COLO829 (cell line): Measurements from ENCODE around the gene OR6J1.
A peak's percentile ranks its signal among the peaks of the same experiment; 100 is the strongest.
"Not testable (repeated sequence)": the region's sequence is repeated elsewhere in the genome, so short reads cannot be mapped to it uniquely, and the experiment has no call there.

Source experiments
- DNase-seq: peaks from one replicate; pipeline ENCODE4 v3.0.0; 2012; ENCODE audit warnings: low spot score

OR6J1 gene

DNA sequence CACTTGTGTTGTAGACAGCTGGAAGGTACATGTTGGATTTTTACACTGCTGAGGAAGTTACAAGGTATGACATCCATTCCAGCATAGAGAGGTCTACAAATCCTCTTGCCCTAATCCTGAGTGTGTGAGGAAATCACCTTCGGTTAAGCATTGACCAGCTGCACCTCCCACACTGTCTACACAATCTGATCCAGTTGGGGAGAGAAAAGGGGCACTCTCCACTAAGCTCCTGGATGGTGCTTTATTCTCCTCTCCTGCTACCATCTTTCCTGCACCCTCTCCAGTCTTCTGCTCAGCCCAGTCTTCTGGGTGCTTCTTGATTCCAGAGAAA lies at the start of gene OR6J1:
Gene OR6J1, minus strand, starts transcription at position 48 of the 331 bp plus-strand sequence. CDS start 9,541 bp downstream, outside the sequence.
- no peak for DNase-seq

- DNase-seq = no peak
Observed at GRCh38 chr14:22692194-22692593, 48.0 kb upstream of the OR6J1 start.

DNA sequence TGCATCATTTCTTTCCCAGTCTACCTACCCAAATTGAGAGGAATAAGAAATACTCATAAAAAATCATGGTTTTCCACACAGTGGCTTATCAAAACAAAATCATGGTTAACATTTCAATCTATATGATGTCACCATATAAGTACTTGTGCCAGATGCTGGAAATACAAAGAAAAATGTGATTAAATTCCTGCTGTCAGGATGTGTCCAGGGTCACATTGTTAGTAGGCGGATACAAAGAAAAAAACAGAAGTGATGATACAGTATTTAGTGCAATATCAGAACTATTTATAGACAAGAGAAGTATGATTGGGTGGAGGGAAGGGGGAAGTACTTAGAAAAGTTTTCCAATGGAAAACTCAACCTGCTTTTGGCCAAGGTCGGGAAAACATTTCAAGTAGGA lies 47.0 kb upstream of the OR6J1 start:
- no peak for DNase-seq

DNA sequence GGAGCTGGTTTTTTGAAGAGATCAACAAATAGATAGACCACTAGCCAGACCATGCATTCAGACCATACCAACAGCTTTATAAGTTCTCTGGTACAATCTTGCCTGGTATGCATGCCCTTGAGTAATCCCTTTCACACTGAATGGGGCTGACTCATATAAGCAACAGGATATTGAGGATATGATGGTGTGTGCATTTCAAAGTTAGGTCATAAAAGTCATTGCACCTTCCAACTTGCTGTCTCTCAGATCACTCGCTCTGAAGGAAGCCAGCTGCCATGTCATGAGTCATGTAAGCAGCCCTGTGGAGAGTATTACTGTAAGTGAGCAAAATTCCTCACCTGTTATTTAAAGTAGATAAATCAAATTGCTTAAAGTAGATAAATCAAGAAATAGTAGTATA lies 45.0 kb upstream of the OR6J1 start:
- DNase-seq = peak; percentile 57

DNA sequence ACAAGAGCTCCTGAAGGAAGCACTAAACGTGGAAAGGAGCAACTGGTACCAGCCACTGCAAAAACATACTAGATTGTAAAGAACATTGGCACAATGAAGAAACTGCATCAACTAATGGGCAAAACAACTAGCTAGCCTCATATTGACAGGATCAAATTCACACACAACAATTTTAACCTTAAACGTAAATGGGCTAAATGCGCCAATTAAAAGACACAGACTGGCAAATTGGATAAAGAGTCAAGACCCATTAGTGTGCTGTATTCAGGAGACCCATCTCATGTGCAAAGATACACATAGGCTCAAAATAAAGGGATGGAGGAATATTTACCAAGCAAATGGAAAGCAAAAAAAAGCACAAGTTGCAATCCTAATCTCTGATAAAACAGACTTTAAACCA lies 43.8 kb upstream of the OR6J1 start:
- DNase-seq = not testable (repeated sequence)

DNA sequence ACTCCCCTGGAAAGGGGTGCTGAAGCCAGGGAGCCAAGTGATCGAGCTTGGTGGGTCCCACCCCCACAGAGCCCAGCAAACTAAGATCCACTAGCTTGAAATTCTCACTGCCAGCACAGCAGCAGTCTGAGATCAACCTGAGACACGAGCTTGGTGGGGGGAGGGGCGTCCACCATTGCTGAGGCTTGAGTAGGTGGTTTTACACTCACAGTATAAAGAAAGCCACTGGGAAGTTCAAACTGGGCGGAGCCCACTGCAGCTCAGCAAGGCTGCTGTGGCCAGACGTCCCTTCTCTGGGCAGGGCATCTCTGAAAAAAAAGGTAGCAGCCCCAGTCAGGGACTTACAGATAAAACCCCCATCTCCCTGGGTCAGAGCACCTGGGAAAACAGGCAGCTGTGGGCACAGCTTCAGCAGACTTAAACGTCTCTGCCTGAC lies 42.0 kb upstream of the OR6J1 start:
- not testable (repeated sequence) for DNase-seq

GRCh38 chr14:22685467-22685866 lies 41.3 kb upstream of the OR6J1 start:
- DNase-seq = no peak

GRCh38 chr14:22683428-22683827 lies 39.3 kb upstream of the OR6J1 start:
- DNase-seq = not testable (repeated sequence)

DNA sequence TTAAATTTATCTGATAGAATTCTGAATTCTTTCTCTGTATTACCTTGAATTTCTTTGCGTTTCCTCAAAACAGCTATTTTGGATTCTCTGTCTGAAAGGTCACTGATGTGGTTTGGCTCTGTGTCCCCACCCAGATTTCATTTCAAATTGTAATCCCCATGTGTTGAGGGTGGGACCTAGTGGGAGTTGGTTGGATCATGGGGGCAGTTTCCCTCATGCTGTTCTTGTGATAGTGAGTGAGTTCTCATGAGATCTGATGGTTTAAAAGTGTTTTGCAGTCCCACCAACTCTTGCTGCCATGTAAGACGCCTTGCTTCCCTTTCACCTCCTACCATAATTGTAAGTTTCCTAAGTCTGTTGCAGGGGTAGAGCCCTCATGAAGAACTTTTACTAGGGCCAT lies 34.1 kb upstream of the OR6J1 start:
- no peak for DNase-seq

- not testable (repeated sequence) for DNase-seq
Observed at GRCh38 chr14:22677551-22677950, 33.4 kb upstream of the OR6J1 start.

DNA sequence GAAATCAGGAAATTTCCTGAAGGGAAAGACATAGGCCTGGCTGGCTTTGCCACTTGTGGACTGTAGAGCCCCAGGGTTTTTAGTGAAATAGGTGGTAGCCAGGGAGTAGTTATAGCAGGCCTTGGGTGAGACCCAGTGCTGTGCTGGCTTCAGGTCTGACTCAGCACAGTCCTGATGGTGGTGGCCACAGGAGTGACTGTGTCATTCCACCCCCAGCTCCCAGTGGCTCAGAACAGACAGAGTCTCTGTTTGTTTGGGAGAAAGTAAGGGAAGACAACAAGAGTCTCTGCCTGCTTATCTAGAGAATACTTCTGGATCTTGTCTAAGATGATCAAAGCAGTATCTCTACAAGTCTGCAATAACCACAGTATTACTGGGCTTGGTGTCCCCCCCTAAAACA lies 27.5 kb upstream of the OR6J1 start:
- no peak for DNase-seq

GRCh38 chr14:22668863-22669262 lies 24.7 kb upstream of the OR6J1 start:
- no peak for DNase-seq

GRCh38 chr14:22668417-22668816 lies 24.3 kb upstream of the OR6J1 start:
- DNase-seq = peak; percentile 40

DNA sequence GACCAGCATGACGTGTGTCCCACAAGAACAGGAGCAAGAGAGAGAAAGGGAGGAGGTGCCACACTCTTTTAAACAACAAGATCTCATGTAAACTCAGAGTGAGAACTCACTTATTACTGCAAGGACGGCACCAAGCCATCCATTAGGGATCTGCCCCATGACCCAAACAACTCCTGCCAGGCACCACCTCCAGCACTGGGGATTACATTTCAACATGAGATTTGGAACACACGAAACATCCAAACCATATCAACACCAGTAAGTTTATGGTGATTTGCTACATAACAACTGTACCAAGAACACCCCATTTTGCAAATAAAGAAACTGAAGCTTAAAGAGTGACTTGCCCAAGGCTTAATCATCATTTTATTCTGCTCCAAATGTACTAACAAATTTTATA lies 23.7 kb upstream of the OR6J1 start:
- no peak for DNase-seq

DNA sequence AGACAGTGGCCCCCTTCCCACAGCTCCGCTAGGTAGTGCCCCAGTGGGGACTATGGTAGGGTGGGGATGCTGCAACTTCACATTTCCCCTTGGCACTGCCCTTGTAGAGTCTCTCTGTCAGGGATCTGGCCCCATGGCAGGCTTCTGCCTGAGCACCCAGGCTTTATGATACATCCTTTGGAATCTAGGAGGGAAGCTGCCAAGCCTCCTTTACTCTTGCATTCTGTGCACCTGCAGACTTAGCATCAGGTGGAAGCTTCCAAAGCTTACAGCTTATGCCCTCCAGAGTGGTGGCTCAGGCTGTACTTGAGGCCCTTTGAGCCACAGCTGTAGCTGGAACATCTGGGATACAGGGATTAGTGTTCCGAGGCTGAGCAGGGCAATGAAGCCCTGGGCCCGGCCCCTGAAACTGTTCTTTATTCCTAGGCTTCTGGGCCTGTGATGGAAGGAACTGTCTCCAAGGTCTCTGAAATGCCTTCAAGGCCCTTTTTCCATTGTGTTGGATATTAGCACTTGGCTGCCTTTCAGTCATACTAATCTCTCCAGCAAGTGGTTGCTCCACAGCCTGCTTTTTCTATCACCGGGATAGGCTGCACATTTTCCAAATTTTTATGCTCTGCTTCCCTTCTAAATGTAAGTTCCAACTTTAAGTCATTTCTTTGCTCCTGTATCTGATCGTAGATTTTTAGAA lies 22.2 kb upstream of the OR6J1 start:
- DNase-seq = no peak

- DNase-seq = no peak
Observed at GRCh38 chr14:22664261-22664660, 20.1 kb upstream of the OR6J1 start.

DNA sequence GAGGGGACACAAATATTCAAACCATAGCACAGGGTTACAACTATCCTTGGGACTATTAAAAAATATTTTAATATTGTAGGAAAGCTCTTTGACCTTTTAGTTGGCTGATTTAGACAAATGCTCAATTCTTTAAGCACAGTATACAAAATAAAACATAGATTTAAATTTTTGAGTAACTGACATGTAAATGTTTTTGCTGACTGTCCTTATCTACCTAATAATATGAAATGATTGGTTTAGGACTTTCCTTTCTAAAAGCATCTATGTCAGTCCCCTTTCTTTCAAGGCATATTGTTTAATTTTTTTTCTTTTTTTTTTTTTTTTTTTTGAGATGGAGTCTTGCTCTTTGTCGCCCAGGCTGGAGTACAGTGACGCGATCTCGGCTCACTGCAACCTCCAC lies 16.5 kb upstream of the OR6J1 start:
- no peak for DNase-seq

DNA sequence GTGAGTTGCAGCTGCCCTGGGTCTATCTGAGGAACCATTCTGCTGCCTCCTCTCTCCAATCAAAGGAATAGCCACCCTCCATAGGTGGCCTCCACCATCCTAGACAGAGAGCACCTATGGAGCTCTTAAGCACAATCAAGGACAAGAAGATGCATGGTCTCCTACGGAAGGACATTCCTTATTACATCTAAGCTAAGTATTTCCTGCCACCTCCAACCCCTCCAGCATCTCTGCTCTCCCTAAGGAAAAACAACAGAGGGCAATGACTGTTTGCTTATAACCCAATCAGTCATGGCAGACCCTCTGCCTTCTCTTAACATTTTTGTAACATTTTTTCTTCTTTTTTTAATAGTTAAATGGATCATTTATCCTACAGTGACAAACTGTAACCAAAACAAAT lies 14.8 kb upstream of the OR6J1 start:
- no peak for DNase-seq

DNA sequence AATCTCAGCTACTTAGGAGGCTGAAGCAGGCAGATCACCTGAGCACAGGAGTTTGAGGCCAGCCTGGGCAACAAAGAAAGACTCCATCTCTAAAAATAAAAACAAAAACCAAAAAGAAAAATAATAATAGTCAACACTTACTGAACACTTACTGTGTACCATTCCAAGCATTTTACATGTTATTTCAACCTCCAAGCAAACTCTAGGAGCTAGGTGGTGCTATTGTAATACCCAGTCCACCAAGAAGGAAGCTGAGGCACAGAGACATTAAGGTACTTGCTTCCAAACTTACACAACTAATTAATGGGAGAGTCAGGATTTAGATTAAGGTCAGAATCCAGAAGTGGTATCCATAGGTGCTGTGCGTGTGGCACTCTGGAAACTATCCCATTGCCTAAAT lies 13.7 kb upstream of the OR6J1 start:
- DNase-seq = no peak

DNA sequence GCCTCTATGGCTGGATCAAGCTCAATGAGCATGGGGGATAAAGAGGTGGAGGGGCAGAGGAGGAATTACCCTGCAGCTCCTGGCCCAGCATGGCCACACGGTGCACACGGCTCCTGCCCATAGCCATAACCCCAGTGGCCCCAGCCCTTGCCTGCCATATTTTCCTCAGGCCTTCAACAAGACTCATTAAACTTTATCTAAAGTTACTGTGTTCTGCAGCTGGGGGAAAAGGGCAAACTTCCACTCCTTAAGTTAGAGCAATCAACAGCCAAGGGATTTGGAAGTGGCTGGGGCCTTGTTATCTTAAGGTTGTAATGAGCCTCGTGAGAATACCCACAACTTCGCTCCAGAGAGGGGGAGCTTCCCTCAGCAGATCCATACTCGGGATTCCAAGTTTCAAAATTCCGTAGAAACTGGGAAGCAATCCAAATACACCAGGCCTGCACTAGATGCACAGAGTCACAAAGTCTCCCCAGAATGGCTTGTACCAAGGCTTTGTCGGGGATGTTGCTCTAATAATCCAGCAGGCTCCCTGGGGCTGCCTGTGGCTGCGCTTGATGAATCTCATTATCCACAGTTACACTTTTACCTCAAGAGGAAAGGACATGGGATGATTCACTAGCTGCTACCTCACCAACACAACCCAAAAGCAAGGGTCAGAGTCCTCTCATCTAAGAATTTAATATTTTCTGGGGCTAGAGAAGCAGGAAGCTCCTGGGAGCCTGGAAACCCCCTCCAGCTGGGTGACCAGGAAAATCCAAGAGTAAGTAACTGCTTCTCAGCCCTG lies 13.0 kb upstream of the OR6J1 start:
- DNase-seq = no peak

DNA sequence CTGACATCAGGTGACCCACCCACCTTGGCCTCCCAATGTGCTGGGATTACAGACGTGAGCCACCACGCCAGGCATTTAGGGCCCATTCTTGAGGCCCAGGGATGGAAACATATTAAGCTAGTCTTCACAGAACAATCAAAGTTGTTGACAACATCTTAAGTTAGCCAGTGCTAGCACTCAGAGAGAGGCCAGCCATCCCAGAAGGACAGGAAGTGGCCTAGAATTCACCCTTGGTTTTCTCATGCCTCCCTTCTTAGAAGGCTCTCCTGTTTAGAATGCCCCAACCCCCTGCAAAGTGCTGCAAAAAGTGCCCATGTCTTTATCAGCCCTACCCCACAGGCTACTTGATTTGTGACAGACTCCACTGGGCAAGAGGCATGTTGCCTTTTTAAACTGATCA lies 12.1 kb upstream of the OR6J1 start:
- no peak for DNase-seq

GRCh38 chr14:22653012-22653621 lies 9.0 kb upstream of the OR6J1 start:
- DNase-seq = peak; percentile 66

DNA sequence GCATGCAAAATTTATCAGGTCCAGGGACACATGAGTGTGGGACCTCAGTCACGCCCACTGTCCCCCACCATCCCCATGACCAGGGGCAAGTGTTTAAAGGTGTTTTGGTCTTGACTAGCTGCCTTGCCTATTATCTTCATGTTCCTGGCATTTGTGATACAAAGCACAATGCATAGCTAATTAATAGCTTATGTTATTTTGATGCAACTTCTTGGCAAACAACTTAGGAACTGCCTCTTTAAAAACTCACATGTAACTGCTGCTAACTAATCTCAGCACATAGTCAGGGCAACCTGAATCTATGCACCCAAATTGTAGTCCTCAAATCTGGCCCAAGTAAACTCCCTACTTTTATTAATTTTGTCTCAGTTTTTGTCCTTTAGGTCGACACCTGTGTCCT lies 7.4 kb upstream of the OR6J1 start:
- no peak for DNase-seq
